Dedifferentiated amniotic fluid mesenchymal stem cell (primary cell): ENCODE measurements around the gene GPSM1.

Source experiments
- DNase-seq: peaks from one replicate; pipeline ENCODE4 v3.0.0-alpha.2; 2016; ENCODE audit errors: extremely low spot score

GPSM1 gene

DNA sequence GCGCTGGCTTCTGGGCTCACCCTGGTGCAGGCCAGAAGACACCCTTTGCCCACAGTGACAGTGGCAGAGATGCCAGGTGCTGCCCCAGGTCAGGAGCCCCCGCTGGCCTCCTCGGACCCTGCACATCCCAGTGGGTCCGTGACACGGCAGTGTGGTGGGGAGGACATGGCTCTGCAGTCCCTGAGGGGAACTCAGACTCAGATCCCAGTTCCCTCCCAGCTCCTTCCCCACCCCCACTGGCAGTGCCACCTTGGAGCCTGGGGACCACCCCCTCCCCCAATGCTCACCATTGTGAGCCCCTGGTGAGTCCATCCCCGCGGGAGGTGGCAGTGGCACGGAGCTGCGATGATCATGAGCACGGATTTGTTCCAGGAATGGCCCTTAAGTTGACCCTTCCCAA is 22.9 kb upstream of the GPSM1 start:
- DNase-seq: no peak

GRCh38 chr9:136304981-136305380 is 22.4 kb upstream of the GPSM1 start:
- DNase-seq: no peak

- DNase-seq: no peak
Observed at GRCh38 chr9:136305804-136306203, 21.5 kb upstream of the GPSM1 start.

DNA sequence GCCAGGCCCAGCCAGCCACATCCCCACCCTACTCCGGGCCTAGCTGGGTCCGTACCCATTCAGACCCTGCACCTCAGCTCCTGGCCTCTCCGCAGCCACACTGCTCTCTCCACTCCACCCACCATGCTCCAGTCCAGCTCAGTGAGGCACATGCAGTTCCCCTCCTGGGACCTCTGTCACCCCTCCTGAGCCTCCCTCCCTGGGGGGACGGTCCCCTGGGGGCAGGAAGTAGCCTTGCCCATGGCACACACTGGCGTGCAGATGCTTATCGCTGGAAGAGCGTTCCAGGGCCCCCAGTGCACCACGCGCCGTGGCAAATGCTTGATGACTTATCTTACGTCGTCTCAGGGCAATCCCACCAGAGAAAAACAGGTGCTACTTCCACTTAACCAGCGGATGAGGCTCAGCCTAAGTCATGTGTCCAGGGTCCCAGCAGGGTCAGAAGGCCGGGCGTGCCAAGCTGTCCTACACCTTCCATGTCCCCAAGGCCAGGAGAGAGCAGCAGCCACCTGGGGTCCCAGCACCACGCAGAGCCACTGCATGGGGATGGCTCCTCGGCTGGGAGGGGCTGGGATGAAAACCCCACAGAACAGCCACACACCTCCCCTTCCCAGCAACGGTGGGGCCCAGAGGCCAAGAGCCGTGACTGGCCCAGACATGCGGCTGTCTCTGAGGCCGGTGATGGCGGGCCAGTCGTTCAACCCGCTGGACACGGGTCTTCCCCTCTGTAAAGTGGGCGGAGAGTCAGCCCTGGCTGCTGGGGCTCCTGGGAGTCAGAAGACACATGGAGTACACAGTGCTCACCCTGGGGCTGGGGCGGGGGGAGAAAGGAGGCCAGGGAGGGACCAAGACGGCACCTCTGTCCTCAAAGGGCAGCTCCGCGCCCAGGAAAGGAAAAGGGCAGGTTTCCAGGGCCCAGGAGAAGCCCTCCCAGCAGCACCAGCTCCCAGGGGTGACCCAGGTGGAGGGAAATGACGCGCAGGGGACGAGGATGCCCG is 20.8 kb upstream of the GPSM1 start:
- DNase-seq: no peak

GRCh38 chr9:136307215-136307750 is 20.1 kb upstream of the GPSM1 start:
- no peak for DNase-seq

DNA sequence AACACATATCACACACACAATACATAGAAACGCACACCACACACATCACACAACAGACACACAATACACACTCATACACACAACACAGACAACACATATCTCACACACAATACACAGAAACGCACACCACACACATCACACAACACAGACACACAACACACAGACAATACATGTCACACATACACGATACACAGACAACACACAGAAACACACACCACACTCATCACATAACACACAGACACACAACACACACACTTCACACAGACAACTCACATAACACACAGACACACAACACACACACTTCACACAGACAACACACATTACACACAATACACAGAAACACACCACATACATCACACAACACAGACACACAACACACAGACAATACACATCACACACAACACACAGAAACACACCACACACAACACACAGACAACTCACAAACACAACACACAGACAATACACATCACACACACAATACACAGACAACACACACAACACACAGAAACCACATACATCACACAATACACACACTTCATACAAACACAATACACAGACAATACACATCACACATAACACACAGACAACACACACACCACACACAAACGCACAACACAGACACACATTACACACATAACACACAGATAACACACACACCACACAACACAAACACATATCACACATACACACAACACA is 19.2 kb upstream of the GPSM1 start:
- DNase-seq: no peak

DNA sequence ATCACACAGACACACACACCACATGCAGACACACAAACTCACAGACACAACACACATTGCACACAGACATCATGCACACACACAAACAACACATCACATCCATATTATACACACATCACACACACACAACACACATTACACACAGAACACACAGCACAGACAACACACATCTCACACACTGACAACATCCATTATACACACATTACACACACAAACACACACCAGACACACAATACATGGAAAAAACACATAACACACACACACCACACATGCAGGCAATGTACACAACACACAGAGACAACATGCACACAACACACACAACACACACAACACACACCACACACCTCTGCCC is 18.7 kb upstream of the GPSM1 start:
- no peak for DNase-seq

GRCh38 chr9:136309101-136309801 is 18.1 kb upstream of the GPSM1 start:
- no peak for DNase-seq

DNA sequence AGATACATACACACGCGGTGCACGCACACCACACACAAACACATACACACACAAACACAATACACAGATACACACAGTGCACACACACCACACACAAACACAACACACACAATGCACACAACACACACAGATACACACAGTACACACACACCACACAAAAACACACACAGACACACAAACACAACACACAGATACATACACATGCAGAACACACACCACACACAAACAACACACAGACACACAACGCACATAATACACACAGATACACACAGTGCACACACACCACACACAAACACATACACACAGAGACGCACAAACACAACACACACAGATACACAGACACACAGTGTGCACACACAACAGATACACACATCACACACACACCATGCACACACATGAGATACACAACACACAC is 17.5 kb upstream of the GPSM1 start:
- DNase-seq: no peak

GRCh38 chr9:136310273-136311030 is 16.9 kb upstream of the GPSM1 start:
- no peak for DNase-seq

DNA sequence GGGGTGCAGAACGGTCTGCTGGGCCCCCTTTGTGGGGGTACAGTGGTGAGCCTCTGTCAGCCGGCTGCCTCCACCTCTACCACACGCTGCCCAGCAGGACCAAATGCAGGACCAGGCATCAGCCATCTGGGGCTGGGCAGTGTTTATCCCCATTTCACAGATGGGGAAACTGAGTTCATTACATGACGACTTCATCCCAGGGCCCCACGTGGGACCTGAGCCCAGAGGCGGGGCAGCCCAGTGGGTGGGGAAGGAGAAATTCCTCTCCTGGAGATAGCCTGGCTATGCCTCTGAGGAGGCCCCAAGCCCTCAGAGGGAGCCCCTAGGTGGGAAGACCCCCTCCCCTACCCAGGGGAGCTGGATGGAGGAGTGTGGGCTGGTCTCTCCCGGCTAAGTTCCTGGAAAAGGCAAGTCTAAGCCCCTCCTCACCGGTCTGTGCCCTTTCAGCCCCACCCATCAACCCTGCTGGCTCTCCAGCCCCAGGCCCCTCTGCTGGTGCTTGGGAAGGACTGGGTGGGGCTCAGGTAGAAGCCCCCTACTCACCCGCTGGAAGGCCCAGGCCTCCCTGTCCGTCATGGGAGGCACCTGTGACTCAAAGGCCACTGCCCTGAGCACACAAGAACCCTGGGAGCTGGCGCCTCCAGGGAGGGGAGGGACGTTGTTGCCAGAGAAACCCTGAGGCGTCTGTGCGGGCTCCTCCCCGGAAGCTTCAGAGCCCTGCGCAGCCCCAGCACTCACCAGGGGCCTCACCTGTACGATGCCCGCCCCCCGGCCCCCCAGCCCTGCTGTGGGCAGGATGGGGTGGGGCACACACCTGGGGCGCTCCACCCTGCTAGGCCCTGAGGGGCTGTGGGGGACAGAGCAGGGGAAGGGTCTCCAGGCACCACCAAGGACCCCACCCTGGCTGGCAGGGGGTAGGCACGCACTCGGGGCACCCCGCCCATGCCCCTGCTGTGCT is 16.0 kb upstream of the GPSM1 start:
- DNase-seq: no peak

- DNase-seq: no peak
Observed at GRCh38 chr9:136312009-136312375, 15.3 kb upstream of the GPSM1 start.

GRCh38 chr9:136312436-136312835 is 14.9 kb upstream of the GPSM1 start:
- DNase-seq: no peak

DNA sequence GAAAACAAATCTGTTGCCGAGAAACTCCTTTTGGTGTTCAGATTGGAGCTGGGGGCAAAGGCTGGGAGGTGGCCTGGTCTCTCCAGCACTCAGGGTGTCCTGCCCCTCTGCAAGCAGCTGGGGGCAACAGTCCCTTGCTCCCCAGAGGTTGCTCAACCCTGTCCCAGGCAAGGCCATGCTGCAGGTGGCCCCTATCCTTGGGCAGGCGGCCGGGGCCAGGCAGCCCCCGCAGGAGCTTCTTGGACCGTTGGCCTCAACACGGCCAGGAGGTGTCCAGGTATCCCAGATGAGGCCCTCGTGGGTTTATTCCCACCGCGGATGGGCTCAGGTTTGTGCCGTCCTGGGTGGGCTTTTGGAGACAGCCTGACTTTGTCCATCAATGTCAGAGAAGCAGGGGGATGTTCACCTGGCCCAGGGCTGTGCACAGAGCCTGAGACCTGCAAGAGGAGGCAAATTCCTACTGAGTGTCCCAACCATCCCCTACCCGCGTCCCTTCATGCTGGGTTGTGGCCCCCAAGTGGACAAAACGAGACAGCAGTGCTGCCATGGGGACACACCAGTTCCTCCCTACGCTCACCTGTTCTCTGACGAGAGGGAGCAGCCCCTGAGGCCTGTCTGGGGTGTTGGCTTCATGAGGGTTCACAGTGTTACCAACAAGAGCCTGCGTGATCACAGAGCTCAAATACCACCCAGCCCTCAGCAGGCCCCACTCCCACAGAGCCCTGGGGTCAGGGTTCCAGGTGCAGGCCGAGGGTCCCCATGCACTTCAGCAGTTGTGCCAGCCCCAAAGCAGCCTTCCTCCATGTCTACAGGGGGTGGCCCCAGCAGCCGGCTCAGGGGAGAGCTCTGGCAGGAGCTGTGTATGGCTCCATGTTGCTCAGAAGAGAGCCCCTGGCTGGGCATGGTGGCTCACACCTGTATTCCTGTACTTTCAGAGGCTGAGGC is 14.0 kb upstream of the GPSM1 start:
- no peak for DNase-seq

- DNase-seq: no peak
Observed at GRCh38 chr9:136314056-136314416, 13.3 kb upstream of the GPSM1 start.

GRCh38 chr9:136314944-136315343 is 12.4 kb upstream of the GPSM1 start:
- DNase-seq: no peak

- DNase-seq: no peak
Observed at GRCh38 chr9:136316271-136316751, 11.0 kb upstream of the GPSM1 start.

- DNase-seq: no peak
Observed at GRCh38 chr9:136316896-136317676, 10.3 kb upstream of the GPSM1 start.
